Measurements from ENCODE around the gene SAMD13.
A peak's percentile ranks its signal among the peaks of the same experiment; 100 is the strongest.

The SAMD13 gene

GRCh38 chr1:84386716-84387479 is 85.4 kb downstream of the SAMD13 start:
- Histone ChIP-seq H3K4me3 (replicated peaks; ENCODE audit: insufficient read depth, low read length) (no peak overlapping the region), H3K27ac (replicated peaks) (no peak overlapping the region), H3K27me3 (ENCODE audit: insufficient read depth, poor library complexity, severe bottlenecking) (no peaks in the 10 kb centered on the region)
- DNase-seq (ENCODE audit: low read depth in 1 of 2, low spot score in 1 of 2) = no peak
- TF ChIP-seq GABPA (IDR thresholded peaks at IDR 0.05; ENCODE audit: low read depth) = no peak

- TF ChIP-seq SPI1 (IDR thresholded peaks at IDR 0.05; ENCODE audit: borderline replicate concordance, low read depth) (no peak), POLR2AphosphoS5 (IDR thresholded peaks at IDR 0.05; ENCODE audit: low read depth) (no peak), GABPA (IDR thresholded peaks at IDR 0.05; ENCODE audit: low read depth) (no peak), CTCF (IDR thresholded peaks at IDR 0.05; ENCODE audit: insufficient read depth, low read length) (no peak), REST (IDR thresholded peaks at IDR 0.05; ENCODE audit: insufficient replicate concordance, low read depth) (no peak)
- Histone ChIP-seq H3K4me3 (replicated peaks; ENCODE audit: insufficient read depth, low read length) (no peak overlapping the region), H3K27me3 (ENCODE audit: insufficient read depth, poor library complexity, severe bottlenecking) (no peaks in the 10 kb centered on the region), H3K27ac (replicated peaks) (no peak overlapping the region)
- DNase-seq (ENCODE audit: low read depth in 1 of 2, low spot score in 1 of 2) = peak in 1 of 2 experiments; percentile 11
Measured at GRCh38 chr1:84387480-84388163, 86.1 kb downstream of the SAMD13 start.

- Histone ChIP-seq H3K27me3 (ENCODE audit: insufficient read depth, poor library complexity, severe bottlenecking) (no peaks in the 10 kb centered on the region), H3K27ac (replicated peaks) (no peak overlapping the region), H3K4me3 (replicated peaks; ENCODE audit: insufficient read depth, low read length) (no peak overlapping the region)
- DNase-seq (ENCODE audit: low read depth in 1 of 2, low spot score in 1 of 2) = no peak
- TF ChIP-seq SPI1 (IDR thresholded peaks at IDR 0.05; ENCODE audit: borderline replicate concordance, low read depth) = no peak
- TF ChIP-seq GABPA (IDR thresholded peaks at IDR 0.05; ENCODE audit: low read depth) = no peak
- no peak for TF ChIP-seq REST (IDR thresholded peaks at IDR 0.05; ENCODE audit: insufficient replicate concordance, low read depth)
- no peak for TF ChIP-seq CTCF (IDR thresholded peaks at IDR 0.05; ENCODE audit: insufficient read depth, low read length)
- TF ChIP-seq POLR2AphosphoS5 (IDR thresholded peaks at IDR 0.05; ENCODE audit: low read depth) = no peak
Measured at GRCh38 chr1:84390226-84390625, 88.7 kb downstream of the SAMD13 start.
